SK-N-MC (cell line): ENCODE results near the gene SLC10A1.

Source experiments
- EZH2 ChIP-seq: fragments of 200-600 bp; sonication (generic); IDR thresholded peaks from one replicate; pipeline ENCODE4 v1.6.1; 2017; ENCODE audit warnings: antibody characterized with exemption
- POLR2AphosphoS5 ChIP-seq: IDR thresholded peaks from 2 replicates; pipeline ENCODE4 v1.6.1; 2012; ENCODE audit warnings: mild to moderate bottlenecking, low read depth, low read length, borderline replicate concordance

GRCh38 chr14:69804902-69805301 lies 7.9 kb upstream of the SLC10A1 start:
- TF ChIP-seq POLR2AphosphoS5 (no peak), EZH2 (no peak)
